Measurements from ENCODE around the gene UCK2.

DNA sequence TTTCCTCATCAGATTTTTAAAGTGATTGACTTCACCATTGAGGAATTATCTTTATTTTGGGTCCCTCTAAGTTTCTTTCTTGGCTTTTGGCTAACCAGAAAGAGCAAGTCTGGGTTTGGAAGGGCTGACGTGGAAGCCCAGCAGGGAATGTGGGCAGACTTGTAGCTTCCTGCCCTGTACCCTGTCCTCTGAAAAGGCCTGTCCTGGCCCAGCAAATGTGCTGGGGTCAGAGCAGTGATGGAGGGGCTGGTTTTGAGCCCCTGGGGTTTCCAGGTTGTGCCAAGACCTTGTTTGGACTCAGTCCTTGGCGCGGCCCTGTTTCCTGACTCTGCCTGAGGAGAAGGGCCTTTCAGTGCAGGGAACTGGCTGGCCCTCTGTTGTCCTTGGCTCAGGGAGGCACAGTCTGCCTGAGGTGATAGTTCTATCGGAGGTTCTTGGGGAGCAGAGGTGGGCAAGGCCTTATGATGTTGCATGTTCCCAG lies 72.1 kb downstream of the UCK2 start:
- TF ChIP-seq, protein P1, sequence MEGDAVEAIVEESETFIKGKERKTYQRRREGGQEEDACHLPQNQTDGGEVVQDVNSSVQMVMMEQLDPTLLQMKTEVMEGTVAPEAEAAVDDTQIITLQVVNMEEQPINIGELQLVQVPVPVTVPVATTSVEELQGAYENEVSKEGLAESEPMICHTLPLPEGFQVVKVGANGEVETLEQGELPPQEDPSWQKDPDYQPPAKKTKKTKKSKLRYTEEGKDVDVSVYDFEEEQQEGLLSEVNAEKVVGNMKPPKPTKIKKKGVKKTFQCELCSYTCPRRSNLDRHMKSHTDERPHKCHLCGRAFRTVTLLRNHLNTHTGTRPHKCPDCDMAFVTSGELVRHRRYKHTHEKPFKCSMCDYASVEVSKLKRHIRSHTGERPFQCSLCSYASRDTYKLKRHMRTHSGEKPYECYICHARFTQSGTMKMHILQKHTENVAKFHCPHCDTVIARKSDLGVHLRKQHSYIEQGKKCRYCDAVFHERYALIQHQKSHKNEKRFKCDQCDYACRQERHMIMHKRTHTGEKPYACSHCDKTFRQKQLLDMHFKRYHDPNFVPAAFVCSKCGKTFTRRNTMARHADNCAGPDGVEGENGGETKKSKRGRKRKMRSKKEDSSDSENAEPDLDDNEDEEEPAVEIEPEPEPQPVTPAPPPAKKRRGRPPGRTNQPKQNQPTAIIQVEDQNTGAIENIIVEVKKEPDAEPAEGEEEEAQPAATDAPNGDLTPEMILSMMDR (IDR thresholded peaks at IDR 0.05), result no peak
- TF ChIP-seq POLR2A (IDR thresholded peaks at IDR 0.05), result no peak

All from adrenal gland (tissue), 5 donors.